MM.1S (cell line): Measurements from ENCODE around the gene CDH19.

Experiments used
- CTCF ChIP-seq: fragments of 300-600 bp; sonication (generic); IDR thresholded peaks from 2 replicates; pipeline ENCODE4 v1.5.1; 2016; ENCODE audit warnings: antibody characterized with exemption, low read length, mixed read lengths
- EZH2 ChIP-seq: fragments of 300-600 bp; sonication (generic); optimal IDR thresholded peaks from 2 replicates; pipeline ENCODE3; 2017; ENCODE audit warnings: low read depth, mild to moderate bottlenecking, antibody characterized with exemption, low read length, mixed read lengths
- EZH2phosphoT487 ChIP-seq: fragments of 300-600 bp; sonication (generic); IDR thresholded peaks from 2 replicates; pipeline ENCODE4 v1.6.1; 2018; ENCODE audit warnings: antibody characterized with exemption, low read length

- TF ChIP-seq CTCF (no peak), EZH2 (no peak), EZH2phosphoT487 (no peak)
Measured at GRCh38 chr18:66506178-66506577, 97.7 kb downstream of the CDH19 start.
